ENCODE data around the gene METTL24.

GRCh38 chr6:110332281-110332680 is 25.9 kb downstream of the METTL24 start:
- TF ChIP-seq, protein P1, sequence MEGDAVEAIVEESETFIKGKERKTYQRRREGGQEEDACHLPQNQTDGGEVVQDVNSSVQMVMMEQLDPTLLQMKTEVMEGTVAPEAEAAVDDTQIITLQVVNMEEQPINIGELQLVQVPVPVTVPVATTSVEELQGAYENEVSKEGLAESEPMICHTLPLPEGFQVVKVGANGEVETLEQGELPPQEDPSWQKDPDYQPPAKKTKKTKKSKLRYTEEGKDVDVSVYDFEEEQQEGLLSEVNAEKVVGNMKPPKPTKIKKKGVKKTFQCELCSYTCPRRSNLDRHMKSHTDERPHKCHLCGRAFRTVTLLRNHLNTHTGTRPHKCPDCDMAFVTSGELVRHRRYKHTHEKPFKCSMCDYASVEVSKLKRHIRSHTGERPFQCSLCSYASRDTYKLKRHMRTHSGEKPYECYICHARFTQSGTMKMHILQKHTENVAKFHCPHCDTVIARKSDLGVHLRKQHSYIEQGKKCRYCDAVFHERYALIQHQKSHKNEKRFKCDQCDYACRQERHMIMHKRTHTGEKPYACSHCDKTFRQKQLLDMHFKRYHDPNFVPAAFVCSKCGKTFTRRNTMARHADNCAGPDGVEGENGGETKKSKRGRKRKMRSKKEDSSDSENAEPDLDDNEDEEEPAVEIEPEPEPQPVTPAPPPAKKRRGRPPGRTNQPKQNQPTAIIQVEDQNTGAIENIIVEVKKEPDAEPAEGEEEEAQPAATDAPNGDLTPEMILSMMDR (conservative IDR thresholded peaks at IDR 0.05 in 1 of 2, IDR thresholded peaks at IDR 0.05 in 1 of 2; ENCODE audit: extremely low read depth in 1 of 2, insufficient read depth in 1 of 2, low read depth in 1 of 2, low read length in 2 of 2) = no peak
- no peak for TF ChIP-seq EZH2 (IDR thresholded peaks at IDR 0.05; ENCODE audit: borderline replicate concordance, low read length)

Measured in mammary epithelial cell (primary cell).